GM19395 (cell line): ENCODE results near the gene NECAB3.

Experiments used
- ATAC-seq: cut with Tn5 transposase; IDR thresholded peaks from one replicate; pipeline ENCODE4 v1.9.1; 2021; ENCODE audit warnings: mild to moderate bottlenecking, moderate library complexity; ENCODE audit not compliant: unreplicated experiment

The NECAB3 gene

GRCh38 chr20:33677991-33678702, 3.9 kb upstream of the NECAB3 start:
- ATAC-seq, result no peak

- no peak for ATAC-seq
These were observed 2.7 kb upstream of the NECAB3 start for GRCh38 chr20:33676652-33677645.

- no peak for ATAC-seq
These were observed 1.9 kb upstream of the NECAB3 start for GRCh38 chr20:33676121-33676520.

GRCh38 chr20:33675136-33675959, 1.1 kb upstream of the NECAB3 start:
- no peak for ATAC-seq

- peak; percentile 42 for ATAC-seq
These were observed 576 bp downstream of the NECAB3 start for GRCh38 chr20:33673410-33674293.

GRCh38 chr20:33673114-33673409, 1.2 kb downstream of the NECAB3 start:
- ATAC-seq, result no peak

- ATAC-seq, result no peak
These were observed 1.7 kb downstream of the NECAB3 start for GRCh38 chr20:33672426-33673113.

GRCh38 chr20:33671573-33672288, 2.5 kb downstream of the NECAB3 start:
- ATAC-seq, result no peak

GRCh38 chr20:33670715-33671499, 3.3 kb downstream of the NECAB3 start:
- ATAC-seq, result no peak

- no peak for ATAC-seq
These were observed 4.2 kb downstream of the NECAB3 start for GRCh38 chr20:33669873-33670640.

- ATAC-seq, result no peak
These were observed 5.0 kb downstream of the NECAB3 start for GRCh38 chr20:33669224-33669623.

GRCh38 chr20:33668466-33669155, 5.6 kb downstream of the NECAB3 start:
- no peak for ATAC-seq

GRCh38 chr20:33667676-33668465, 6.4 kb downstream of the NECAB3 start:
- no peak for ATAC-seq

GRCh38 chr20:33667245-33667675, 7.0 kb downstream of the NECAB3 start:
- ATAC-seq, result peak; percentile 20

- peak; percentile 74 for ATAC-seq
These were observed 7.7 kb downstream of the NECAB3 start, which contains the start of gene ACTL10 for GRCh38 chr20:33666293-33667244. Gene ACTL10, plus strand, starts transcription at chr20:33666943. Its CDS starts 555 bp downstream, at chr20:33667498.
